KG1 (cell line): ENCODE measurements around the gene SH3RF3.
"Not testable (repeated sequence)": the region's sequence is repeated elsewhere in the genome, so short reads cannot be mapped to it uniquely, and the experiment has no call there.

Experiments
- DNase-seq: peaks from one replicate; lab custom pipeline; 2025; lab: John Stamatoyannopoulos, UW

SH3RF3 gene

DNA sequence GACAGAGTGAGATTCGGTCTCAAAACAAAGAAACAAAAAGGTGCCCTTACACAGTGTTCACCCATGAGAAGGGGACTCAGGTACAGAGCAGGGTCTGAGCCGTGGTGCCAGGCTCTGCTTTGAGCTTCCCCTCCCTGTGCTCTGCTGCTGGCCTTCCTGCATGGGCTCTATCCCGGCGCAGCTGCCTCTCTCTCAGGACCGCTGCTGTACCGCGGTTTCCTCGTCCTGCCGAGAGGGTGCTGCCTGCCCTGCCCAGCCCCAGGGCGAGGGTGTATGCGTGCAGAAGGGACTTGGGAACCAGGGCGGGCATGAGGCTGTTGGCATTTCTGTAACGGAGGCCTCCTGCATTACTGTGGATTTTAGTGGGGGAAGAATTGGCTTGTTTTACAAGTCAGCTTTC is 30.1 kb downstream of the SH3RF3 start:
- DNase-seq: no peak

DNA sequence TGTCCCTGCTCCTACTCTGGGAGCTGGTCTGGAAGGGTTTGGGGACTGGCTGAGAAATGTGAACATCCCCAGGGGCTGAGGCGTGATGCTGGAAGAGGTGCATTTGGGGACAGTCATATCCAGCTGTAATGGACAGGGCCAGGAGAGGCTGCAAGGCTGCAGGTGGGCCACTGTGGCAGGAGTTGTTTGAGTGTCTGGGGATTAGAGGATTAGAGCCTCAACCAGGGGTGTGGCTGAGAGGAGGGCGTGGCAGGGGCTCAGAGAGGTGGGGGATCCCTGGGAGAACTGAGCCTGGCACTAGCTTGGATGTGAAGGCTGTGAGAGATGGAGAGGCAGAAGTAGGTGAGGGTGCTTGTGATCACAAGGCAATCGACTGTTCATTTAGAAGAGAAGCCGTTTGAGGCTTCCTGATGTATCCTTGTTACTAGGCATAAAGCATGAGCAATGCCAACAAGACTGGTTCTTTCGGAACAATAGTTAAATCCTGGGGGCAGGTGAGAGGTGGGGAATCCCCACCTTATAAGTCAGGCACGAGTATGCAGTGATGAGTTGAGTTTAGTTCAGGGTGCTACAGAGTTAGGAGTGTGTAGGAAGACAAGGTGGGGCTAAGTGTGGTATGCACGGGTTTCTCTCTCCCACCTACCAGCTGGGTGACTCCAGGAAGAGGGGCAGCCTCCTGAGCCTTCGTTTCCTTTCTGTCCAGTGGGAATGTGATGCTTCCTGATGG is 31.9 kb downstream of the SH3RF3 start:
- DNase-seq: no peak

DNA sequence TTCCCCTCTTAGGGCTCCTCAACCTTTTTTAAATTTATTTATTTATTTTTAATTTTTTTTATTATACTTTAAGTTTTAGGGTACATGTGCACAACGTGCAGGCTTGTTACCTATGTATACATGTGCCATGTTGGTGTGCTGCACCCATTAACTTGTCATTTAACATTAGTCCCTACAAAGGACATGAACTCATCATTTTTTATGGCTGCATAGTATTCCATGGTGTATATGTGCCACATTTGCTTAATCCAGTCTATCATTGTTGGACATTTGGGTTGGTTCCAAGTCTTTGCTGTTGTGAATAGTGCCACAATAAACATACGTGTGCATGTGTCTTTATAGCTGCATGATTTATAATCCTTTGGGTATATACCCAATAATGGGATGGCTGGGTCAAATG is 33.4 kb downstream of the SH3RF3 start:
- not testable (repeated sequence) for DNase-seq

DNA sequence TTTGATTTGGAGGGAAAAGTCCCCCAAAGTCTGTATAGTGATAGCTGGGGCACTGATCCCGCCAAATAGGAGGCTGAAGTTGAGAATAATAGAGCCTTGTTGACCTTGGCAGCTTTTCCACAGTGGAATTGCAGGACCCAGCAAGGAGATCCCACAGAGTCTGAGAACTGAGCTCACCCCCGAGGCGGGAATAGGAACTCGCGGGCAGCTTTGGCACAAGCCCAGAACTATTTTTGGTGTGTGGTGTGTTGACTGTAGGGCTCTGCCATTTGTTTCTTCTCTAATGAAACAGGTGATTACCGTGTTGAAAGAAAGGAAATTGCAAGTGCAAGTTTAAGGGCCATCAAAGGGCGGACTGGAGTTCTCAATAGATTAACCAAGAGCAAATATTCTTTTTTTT is 34.0 kb downstream of the SH3RF3 start:
- no peak for DNase-seq

DNA sequence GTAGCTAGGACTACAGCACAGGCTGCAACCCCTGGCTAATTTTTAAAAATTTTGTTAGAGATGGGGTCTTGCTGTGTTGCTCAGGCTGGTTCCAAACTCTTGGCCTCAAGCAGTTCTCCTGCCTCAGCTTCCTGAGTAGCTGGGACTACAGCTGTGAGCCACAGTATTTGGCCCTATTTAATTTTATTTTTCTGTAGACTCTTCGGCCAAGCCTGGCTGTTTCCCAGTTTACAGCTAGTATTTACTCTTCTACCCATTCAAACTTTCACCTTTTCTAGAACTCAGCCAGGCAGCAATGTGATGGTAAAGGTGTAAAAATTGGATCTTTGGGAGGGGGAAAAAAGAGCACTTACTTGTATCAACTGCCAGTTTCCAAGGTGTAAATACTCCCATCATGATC is 35.3 kb downstream of the SH3RF3 start:
- no peak for DNase-seq

DNA sequence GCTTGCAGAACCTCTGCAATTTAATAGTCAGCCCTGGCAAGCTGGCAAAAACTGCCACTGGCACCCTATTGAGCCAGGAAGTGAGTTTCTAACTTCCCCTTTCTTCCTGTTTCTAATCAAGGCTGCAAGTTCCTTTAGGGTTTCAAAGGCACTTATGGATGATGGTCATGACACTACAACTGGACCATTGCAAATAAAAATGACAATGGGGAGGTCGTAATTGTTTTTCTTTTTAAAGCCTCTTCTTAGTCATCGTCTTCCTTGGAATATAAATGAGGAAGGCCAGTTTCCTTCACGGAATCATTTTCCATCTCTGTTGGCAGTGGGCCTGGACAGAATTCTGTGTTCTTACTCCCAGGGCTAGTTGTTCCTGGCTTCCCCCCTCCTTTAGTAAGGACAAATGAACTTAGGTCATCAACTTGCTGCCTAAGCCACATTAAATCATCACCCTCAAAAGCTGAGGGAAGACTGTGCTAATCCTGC is 35.8 kb downstream of the SH3RF3 start:
- no peak for DNase-seq

DNA sequence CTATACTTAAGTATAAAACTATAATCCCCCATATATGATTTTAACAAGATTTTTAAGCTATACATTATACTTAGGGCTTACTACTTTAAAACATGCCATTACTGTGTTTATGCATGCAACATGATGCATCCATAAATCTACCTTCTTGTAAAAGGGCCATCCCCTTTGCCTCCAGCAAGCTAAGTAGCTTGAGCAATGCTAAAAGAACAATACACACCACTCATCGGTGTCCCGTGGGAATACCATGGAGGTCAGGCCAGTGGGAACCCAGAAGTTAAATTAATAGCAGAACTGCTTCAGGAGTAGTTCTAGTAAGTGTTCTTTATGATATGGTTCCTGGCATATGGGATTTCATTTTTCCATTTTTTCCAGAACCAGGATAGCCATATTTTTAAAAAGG is 37.8 kb downstream of the SH3RF3 start:
- DNase-seq: no peak

DNA sequence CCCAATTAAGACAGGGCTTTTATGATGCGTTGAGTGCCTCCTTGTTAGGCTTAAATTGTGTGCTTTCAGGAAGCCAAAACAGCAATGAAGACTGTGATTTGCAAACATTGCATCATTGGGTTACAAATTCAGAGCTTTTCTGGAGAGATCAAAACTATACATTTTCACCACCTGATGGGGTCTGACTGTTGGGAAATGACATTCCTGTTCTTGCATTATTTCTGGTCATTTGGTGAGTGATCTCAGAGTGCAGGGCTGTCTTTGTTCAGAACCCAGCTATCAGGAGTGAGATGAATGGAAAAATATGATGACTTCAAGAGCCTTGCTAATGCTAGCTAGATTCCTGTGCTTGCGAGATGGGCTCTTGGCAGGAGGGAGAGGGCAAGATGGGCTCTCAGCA is 39.1 kb downstream of the SH3RF3 start:
- DNase-seq: no peak

DNA sequence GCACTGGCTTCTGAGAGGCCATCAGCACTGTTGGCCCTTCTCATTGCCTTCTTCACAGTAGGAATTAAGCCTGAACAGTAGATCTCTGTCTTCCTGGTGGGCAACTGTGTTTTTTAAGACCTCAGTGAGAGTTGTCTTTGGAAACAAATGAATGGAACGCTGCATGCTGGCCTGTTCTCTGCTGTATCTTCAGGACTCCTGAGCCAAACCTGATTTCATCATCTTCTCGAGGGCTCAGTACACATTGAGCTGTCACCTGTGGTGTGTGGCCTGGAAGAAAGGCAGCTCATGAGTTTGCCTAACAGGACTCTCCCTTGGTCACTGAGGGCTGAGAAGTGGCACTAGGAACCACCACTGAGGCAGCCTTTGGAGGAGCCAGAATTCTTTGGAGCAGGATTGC is 39.7 kb downstream of the SH3RF3 start:
- no peak for DNase-seq

DNA sequence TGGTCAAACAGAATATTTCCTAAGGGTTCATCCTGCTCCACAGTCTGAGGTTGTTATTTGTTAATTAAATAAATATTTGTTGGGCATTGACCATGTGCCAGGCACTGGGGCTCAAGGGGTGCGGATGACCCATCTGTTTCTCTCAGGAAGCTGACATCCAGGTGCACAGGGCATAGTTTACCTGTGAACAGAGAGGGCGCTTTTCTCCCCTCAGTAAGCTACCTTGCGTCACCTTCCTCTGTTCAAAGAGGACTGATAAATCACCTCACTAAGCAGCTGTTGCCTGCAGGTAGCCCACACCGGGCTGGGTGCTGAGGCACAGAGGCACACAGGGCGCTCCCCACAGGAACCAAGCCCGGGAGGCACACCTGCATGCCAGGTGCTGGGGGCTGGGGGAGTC is 41.6 kb downstream of the SH3RF3 start:
- no peak for DNase-seq

DNA sequence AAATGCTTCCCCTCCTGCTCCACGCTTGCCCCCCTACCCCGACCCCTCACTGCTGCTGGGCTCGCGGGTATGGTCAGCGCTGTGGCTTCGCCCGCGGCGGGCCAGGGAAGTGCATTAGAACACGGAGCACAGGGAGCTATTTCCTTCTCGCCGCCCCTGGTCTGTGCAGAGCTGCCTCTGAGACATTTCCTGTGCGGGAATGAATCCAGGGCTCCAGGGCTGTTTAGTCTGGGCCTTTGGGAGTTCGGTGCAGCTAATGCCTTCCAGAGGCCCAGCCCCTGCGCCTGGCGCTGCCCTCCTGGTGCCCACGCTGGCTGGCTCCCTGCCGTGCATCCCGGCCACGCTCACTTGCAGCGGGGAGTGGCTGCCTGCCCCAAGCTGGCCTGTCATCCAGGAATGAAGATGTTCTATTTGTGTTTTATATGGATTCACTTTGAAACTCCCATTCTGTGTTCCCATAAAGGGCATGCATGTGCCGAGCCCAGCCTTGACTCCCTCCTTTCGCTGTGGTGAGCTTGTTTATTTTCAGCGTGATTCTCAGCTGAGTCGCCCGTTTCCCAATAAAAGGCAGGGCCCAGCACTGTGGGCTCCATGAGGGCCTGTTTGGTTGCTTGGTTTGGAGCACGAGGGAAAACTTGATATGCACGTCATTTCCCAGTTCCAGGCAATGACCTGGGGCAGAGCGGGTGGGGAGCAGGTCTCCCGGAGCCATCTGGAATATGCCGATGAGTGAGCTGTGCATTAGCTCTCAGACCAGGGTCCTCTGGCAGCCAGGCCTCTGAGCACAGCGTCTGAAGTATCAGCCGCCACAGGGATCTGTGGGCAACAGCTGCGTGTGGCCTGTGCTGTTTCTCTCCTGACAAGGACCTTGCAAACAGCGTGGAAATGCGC is 42.7 kb downstream of the SH3RF3 start:
- DNase-seq: no peak

DNA sequence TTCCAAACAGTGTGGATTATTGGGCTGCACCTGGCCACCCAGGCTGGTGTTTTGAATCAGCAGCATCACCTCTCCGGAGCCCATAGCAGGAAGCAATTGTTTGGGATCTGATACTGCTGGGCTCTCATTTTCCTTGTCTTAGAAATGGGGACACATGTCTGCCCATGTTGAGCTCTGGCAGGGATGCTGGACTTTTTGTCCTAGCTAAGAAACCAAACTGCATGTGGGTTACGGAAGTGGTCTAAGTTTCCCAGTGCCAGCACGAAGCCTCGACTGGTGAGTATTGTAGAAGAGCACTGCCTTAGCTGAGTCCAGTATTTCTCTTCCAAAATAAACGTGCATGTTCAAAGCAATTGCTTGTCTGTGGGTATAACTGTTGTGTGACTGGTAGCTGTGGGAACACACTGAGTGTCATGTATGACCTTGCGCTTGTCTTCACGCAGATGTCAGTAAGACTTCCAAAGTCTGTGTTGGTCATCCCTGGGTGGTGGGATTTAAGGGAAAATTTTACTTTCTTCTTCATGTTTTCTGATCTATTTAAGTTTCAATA is 43.6 kb downstream of the SH3RF3 start:
- DNase-seq: no peak

DNA sequence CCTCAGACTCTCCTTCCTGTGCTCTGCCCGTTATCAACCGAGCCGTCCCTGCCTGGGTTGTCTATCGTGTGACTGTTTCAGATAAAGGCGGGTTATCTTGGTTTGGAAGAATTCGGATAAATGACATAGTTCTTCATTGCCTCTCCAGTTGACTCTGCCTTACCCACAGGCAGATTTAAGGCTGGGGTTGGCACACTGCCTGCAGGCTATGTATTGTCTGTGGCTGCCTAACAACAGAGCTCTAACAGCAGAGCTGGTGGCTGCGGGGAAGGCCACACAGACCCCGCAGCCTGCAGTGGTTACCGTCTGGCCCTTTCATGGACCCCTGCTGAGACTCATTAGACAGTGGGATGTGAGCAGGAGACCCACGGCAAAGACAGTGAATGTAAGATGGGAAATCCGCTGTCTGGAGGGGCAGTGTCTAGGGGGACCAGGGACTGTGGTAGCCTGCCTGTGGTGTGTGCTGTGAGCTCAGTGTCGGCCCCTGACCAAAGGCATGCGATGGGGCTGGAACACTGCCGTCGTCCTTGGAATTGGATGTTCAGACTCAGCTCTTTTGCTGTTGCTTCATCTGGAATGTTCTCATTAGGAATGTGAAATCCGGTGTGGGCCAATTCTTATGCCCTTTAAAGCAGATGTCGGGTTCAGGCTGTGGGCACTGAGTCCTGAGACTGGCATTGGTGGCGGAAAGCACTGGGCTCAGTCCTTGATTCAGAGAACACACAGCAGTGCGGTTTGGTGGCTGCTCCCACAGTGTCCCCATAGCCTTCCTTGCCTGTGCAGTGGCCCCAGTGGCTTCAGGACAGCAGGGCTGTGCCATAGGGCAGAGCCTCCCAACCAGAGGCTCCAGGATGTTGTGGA is 44.5 kb downstream of the SH3RF3 start:
- DNase-seq: no peak

DNA sequence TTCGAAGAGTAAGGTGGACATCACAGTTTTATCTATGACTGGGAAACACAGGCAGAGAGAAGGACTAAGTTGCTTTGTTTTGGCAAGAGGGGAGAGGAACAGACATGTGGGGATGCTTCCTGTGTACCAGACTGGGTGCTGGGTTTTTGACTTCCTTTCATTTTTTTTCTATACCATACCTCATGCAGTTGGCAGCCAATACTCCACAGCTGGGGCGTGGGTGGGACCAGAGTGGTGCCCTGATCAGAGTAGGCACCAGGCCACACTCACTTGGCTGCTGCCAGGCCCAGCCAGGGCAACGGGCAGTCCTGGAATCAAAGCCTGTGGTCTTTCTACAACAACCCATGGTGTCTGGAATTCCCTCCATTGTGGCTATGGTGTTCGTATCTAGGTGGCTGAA is 45.2 kb downstream of the SH3RF3 start:
- DNase-seq: no peak

DNA sequence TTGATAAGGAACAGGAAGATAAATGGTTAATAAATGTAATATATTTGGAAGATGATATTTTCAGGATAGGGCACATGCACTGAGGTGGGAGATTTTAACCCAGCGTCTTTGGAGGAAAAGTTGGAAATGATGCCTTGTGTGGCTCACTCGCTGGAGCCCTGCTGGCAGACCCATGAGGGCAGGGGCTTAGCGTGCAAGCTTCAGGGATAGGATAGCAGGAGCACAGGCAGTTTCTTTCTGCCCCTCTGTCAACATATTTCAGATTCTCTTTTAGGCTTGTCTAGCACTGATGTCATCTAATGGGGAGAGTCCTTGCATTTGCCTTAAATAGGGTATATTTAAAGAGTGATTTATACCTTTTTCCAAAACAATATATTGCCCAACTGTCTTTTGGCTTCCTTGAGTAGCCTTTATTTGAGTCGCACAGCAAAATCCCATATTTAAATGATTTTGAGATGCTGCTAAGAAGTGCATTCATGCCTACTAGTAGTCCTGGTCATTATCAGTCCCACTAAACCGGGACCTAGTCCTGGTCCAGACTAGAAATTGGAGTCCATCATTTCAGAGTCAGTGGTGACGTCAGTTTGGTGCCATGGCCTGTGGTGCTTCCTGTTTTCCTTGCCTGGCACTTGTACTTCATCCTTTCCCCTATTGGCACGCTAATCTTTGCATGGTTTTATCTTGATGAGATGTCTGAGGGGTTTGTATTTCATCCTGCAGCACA is 45.8 kb downstream of the SH3RF3 start:
- DNase-seq: no peak

DNA sequence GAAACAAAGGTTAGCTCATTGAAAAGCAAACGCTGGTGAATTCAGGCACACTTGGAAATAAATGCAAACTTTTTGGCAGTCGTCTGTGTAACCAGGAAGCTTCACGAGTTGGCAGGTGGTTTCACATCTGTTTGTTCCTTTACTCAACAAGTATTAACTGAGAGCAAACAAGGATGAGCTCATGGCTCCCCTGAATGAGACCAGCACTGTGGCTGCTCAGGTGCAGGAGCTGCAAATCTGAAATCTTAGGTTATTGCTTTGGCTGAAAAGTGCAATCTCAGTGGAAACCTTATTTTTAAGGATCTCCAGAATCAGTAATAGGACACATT is 46.3 kb downstream of the SH3RF3 start:
- DNase-seq: no peak

DNA sequence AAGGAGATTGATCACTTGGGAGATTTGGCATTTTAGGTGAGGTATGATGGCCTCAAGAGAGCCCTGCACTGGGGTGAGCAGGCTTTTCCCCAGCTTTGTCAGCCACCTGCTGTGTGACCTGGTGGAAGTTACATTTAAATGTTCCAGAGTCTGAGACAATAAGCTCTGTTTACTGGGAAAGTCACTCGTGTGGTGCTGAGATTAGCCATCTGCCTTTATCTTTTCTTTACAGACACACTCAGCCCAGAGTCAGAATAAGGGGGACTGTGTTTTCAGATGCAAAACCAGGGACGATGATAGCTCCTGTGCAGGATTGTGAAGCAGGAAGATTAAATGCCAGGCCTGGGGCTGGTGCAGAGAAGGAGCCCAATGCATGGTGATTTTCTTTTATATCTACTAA is 47.9 kb downstream of the SH3RF3 start:
- no peak for DNase-seq

DNA sequence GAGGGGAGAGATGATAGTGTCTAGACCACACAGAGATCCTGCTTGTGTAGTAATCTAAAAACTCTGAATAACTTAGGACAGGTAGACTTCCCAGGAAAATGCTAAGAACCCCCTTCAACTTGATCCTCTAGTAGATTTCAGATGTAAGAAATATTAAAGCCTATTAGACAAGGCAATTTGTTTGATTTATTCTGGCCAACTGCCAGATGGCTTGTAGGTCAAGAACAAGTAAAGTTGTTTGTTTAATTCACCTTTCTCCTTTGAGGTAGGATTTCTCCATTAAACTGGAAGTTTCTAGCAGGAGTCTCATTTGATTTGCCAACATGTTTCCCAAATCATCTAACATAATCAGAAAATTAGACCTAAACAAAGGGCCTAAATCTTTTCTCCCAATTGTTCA is 48.6 kb downstream of the SH3RF3 start:
- DNase-seq: no peak

DNA sequence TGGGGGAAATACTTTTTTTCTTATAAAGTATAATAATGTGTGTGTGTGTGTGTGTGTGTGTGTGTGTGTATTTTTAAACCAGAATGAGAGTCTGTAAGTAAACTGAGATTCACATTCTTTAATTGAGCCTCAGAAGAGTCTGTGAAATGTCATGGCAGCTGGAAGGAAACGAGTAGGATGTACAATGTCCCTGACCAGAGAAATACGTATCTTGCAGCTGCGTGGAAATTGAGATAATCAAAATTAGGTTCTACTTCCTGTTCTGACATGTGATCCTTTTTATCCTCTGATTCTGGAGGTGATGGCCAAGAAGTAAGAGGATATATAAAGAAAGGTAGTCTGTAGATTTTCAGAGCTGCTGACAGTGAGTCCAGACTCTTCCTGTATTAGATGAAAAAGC is 50.0 kb downstream of the SH3RF3 start:
- no peak for DNase-seq

DNA sequence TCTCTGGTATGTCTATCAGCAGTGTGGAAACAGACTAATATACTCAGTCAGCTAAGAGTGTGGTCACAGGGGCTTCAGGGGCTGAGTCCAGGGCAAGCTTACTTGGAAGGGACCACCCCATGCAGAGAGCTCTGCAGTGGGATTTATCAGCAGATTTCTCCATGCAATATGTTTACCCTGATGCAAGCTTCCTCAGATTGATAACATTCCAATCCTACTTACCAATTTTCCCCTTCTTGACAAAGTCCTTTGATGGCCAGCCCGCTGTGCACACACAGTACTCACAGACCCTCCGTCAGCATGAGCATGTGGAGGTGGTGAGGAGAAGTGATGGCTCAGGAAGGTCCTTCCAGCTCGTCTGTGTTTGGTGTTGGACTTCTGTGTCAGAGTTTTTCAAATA is 51.8 kb downstream of the SH3RF3 start:
- no peak for DNase-seq

DNA sequence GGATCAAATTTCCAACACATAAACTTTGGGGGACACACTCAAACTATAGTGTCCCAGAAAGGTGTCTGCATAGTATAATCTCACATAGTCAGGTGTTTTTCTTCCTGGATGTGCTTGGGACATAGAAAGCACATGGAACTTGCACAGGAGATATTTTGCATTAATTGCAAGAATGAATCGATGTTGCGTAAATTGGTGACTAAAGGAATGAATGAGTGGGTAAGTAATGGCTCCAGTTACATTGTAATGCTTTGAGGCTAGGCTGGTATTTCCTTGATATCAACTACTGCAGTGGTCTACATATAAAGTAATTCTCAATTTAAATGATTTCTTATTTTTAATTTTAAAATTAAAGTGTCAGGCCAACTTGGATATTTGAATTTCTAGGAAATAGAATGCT is 53.4 kb downstream of the SH3RF3 start:
- DNase-seq: no peak

DNA sequence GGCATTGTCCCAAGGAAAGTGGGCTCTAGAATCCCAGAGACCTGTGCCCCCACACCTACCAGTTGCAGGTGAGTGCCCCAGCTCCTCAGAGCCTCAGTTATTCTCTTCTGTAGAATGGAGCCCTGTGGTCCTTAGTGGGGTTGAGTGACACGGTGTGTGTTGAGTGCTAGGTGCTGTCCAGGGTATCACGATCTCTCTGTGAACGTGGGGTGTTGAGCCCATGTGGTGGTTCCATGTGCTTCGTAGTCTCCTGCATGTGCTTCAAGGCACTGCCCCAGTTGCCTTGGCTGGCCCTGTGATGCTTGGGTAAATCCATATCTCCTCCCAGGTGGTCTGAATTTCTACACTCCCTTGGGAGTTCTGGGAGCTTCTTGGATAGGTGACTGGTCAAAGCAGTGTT is 54.9 kb downstream of the SH3RF3 start:
- no peak for DNase-seq
